Measurements from ENCODE around the gene RNF121.
"Not testable (repeated sequence)": the region's sequence is repeated elsewhere in the genome, so short reads cannot be mapped to it uniquely, and the experiment has no call there.

Gene RNF121

GRCh38 chr11:71928737-71929443, at the start of gene RNF121:
RNF121 (plus strand) TSS chr11:71929046; CDS start chr11:71929062, 16 bp downstream.
- DNase-seq: peak; percentile 96

GRCh38 chr11:71885806-71886205, 43.0 kb upstream of the RNF121 start:
- DNase-seq: not testable (repeated sequence)

DNA sequence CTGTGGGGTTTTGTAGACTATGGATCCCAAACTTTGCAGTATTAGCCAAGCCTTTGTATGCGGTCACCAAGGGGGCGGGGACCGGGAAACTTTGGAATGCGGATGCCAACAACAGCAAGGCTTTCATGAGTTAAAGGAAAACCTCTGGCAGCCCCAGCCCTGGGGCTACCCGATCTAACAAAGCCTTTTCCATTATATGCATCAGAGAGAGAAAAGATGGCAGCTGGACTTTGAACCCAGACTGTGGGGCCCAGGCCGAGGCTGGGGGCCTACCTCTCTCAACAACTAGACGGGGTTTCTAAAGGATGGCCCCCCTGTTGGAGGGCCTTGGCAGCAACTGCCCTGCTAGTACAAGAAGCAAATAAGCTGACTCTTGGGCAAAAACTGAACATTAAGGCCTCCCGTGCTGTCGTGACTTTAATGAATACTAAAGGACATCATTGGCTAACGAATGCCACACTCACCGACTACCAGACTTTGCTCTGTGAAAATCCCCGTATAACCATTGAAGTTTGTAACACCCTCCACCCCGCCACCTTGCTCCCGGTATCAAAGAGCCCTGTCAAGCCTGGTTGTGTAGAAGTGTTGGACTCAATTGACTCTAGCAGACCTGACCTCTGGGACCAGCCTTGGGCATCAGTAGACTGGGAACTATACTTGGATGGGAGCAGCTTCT, 40.4 kb upstream of the RNF121 start:
- not testable (repeated sequence) for DNase-seq

GRCh38 chr11:71889181-71889872, 39.5 kb upstream of the RNF121 start:
- not testable (repeated sequence) for DNase-seq

- no peak for DNase-seq
These were observed 32.9 kb upstream of the RNF121 start for GRCh38 chr11:71895961-71896360.

DNA sequence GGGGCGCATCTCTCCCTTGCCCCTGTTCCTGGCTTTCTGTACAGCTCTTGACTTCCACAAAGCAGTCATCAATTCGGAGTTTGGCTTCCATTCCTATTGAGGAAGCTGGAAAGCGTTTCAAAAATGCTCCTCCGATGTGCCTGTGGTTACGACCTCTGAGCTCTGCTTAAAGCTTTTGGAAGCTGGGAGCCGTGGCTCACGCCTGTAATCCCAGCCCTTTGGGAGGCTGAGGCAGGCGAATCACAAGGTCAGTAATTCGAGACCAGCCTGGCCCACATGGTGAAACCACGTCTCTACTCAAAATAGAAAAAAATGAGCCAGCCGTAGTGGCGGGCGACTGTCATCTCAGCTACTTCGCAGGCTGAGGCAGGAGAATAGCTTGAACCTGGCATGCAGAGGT, 27.7 kb upstream of the RNF121 start:
- DNase-seq: not testable (repeated sequence)

GRCh38 chr11:71908218-71908617, 20.6 kb upstream of the RNF121 start:
- no peak for DNase-seq

DNA sequence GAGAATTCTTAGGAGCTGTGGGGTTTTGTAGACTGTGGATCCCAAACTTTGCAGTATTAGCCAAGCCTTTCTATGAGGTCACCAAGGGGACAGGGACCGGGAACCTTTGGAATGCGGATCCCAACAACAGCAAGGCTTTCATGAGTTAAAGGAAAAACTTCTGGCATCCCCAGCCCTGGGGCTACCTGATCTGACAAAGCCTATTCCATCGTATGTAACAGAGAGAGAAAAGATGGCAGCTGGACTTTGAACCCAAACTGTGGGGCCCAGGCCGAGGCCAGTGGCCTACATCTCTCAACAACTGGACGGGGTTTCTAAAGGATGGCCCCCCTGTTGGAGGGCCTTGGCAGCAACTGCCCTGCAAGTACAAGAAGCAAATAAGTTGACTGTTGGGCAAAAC, 18.1 kb upstream of the RNF121 start:
- not testable (repeated sequence) for DNase-seq

DNA sequence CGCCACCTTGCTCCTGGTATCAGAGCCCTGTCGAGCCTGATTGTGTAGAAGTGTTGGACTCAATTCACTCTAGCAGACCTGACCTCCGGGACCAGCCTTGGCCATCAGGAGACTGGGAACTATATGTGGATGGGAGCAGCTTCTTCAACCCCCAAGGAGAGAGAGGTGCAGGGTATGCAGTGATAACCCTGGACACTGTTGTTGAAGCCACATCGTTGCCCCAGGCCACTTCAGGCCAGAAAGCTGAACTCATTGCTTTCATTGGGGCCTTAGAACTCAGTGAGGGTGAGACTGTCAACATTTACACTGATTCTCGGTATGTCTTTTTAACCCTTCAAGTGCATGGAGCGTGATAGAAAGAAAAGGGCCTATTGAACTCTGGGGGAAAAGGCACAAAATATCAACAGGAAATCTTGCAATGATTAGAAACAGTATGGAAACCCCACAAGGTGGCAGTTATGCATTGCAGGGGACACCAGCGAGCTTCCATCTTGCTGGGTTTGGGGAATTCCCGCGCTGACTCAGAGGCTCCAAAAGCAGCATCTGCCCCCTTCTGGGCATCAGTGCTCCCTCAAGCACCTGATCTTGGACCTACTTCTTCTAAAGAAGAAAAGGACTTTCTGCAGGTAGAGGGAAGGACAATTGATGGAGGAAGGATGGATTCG, 17.4 kb upstream of the RNF121 start:
- not testable (repeated sequence) for DNase-seq

- DNase-seq: not testable (repeated sequence)
These were observed 16.9 kb upstream of the RNF121 start for GRCh38 chr11:71911986-71912340.

GRCh38 chr11:71913756-71914526, 14.9 kb upstream of the RNF121 start:
- DNase-seq: no peak

GRCh38 chr11:71914617-71915189, 14.1 kb upstream of the RNF121 start:
- DNase-seq: no peak

- no peak for DNase-seq
These were observed 11.2 kb upstream of the RNF121 start for GRCh38 chr11:71917646-71918140.

- peak; percentile 95 for DNase-seq
These were observed 768 bp upstream of the RNF121 start, which contains the start of gene XNDC1N for GRCh38 chr11:71927820-71928736. XNDC1N (minus strand) TSS chr11:71928594; CDS start chr11:71923353, 5,241 bp downstream.

- DNase-seq: no peak
These were observed 645 bp downstream of the RNF121 start for GRCh38 chr11:71929491-71929890.

GRCh38 chr11:71930556-71931244, 1.9 kb downstream of the RNF121 start:
- DNase-seq: no peak

- DNase-seq: no peak
These were observed 2.4 kb downstream of the RNF121 start for GRCh38 chr11:71931245-71931602.

GRCh38 chr11:71933141-71933933, 4.5 kb downstream of the RNF121 start:
- DNase-seq: no peak

DNA sequence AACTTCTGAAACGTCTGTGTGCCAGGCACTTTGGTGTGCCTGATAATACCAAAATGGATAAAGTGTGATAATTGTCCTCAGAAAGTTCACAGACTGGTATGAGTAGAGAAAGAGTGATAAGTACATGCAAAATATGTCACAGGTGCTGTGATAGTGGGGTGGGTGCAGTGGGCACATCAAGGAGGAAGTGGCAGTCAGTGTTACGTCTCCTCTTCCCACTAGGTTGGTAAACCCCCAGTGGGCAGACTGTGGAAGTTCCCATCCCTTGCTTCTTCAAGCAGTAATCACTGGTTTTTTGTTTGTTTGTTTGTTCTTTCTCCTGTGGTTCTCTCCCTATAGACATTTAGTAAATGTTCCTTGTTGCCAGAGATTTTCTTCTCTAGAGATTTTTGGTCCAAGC, 5.4 kb downstream of the RNF121 start:
- DNase-seq: no peak
